HEK293 (cell line): Measurements from ENCODE around the gene ARCN1.

Source experiments
- CTCF ChIA-PET: fragments of 350-600 bp; formaldehyde crosslinking; extraction: SDS; loops from one replicate; lab custom pipeline; 2021; ENCODE audit warnings: antibody characterized with exemption; lab: Yijun Ruan, JAX
- POLR2A ChIA-PET: fragments of 300-600 bp; formaldehyde crosslinking; extraction: SDS; loops from one replicate; lab custom pipeline; 2020; ENCODE audit warnings: antibody characterized with exemption, inconsistent platforms; lab: Yijun Ruan, JAX
- H3K27ac ChIP-seq: fragments of 200-500 bp; sonication (Bioruptor generic); 2 replicates; pipeline ENCODE4 v1.5.1; 2014; ENCODE audit warnings: low read depth, low read length, control low read depth, inconsistent platforms; ENCODE audit errors: extremely low read depth
- H3K36me3 ChIP-seq, 2 experiments: fragments of 200-500 bp in 1 of 2; sonication (Bioruptor generic) in 1 of 2; 1 replicate in 1 of 2; 2 replicates in 1 of 2; pipeline ENCODE4 v1.5.1; 2014 to 2017; ENCODE audit warnings: inconsistent platforms in 2 of 2, low read length in 2 of 2; ENCODE audit not compliant: control insufficient read depth in 2 of 2, insufficient read depth in 1 of 2
- H3K4me1 ChIP-seq: fragments of 200-500 bp; sonication (Bioruptor generic); 2 replicates; pipeline ENCODE4 v1.5.1; 2014; ENCODE audit warnings: mild to moderate bottlenecking, low read length, inconsistent platforms; ENCODE audit not compliant: control insufficient read depth, insufficient read depth
- H3K4me3 ChIP-seq: 2 replicates; pipeline ENCODE4 v1.5.1; 2011; ENCODE audit warnings: low read depth, mild to moderate bottlenecking, control low read depth, low read length, moderate library complexity
- H3K9me3 ChIP-seq: fragments of 200-500 bp; sonication (Bioruptor generic); 2 replicates; pipeline ENCODE4 v1.5.1; 2014; ENCODE audit warnings: low read depth, low read length, inconsistent platforms; ENCODE audit not compliant: control insufficient read depth, insufficient read depth
- BCL11B ChIP-seq: fragments of 450-650 bp; formaldehyde crosslinking; IDR thresholded peaks from 2 replicates; pipeline ENCODE4 v1.5.1; 2016; ENCODE audit warnings: low read depth, missing biosample characterization, missing genetic modification characterization
- GLI2 ChIP-seq: fragments of 450-650 bp; formaldehyde crosslinking; IDR thresholded peaks from 2 replicates; pipeline ENCODE4; 2017; ENCODE audit warnings: missing biosample characterization, missing genetic modification characterization, low read depth, borderline replicate concordance
- KLF9 ChIP-seq: fragments of 450-650 bp; formaldehyde crosslinking; IDR thresholded peaks from 2 replicates; pipeline ENCODE4 v1.5.1; 2016; ENCODE audit warnings: missing biosample characterization, missing genetic modification characterization, low read depth
- WT1 ChIP-seq: fragments of 450-650 bp; formaldehyde crosslinking; IDR thresholded peaks from 2 replicates; pipeline ENCODE4 v1.5.1; 2016; ENCODE audit warnings: missing biosample characterization, missing genetic modification characterization
- ZFP41 ChIP-seq: fragments of 450-650 bp; formaldehyde crosslinking; IDR thresholded peaks from 2 replicates; pipeline ENCODE4 v1.5.1; 2016; ENCODE audit warnings: missing biosample characterization, missing genetic modification characterization, borderline replicate concordance
- ZNF121 ChIP-seq: fragments of 450-650 bp; formaldehyde crosslinking; IDR thresholded peaks from 2 replicates; pipeline ENCODE4 v1.5.1; 2016; ENCODE audit warnings: missing biosample characterization, missing genetic modification characterization
- ZNF174 ChIP-seq: fragments of 450-650 bp; formaldehyde crosslinking; IDR thresholded peaks from 2 replicates; pipeline ENCODE4 v1.5.0; 2017; ENCODE audit warnings: missing biosample characterization, mild to moderate bottlenecking, missing genetic modification characterization
- ZNF18 ChIP-seq: fragments of 450-650 bp; formaldehyde crosslinking; IDR thresholded peaks from 2 replicates; pipeline ENCODE4 v1.5.1; 2016; ENCODE audit warnings: missing biosample characterization, missing genetic modification characterization
- ZNF184 ChIP-seq: fragments of 450-650 bp; IDR thresholded peaks from 2 replicates; pipeline ENCODE4 v1.5.1; 2018; ENCODE audit warnings: missing biosample characterization, mild to moderate bottlenecking, missing genetic modification characterization
- ZNF19 ChIP-seq: fragments of 450-650 bp; formaldehyde crosslinking; IDR thresholded peaks from 2 replicates; pipeline ENCODE4; 2016; ENCODE audit warnings: missing biosample characterization, missing genetic modification characterization, low read depth
- ZNF266 ChIP-seq: fragments of 450-650 bp; formaldehyde crosslinking; IDR thresholded peaks from 2 replicates; pipeline ENCODE4 v1.5.1; 2016; ENCODE audit warnings: missing biosample characterization, missing genetic modification characterization, low read depth
- ZNF292 ChIP-seq: fragments of 450-650 bp; formaldehyde crosslinking; IDR thresholded peaks from 2 replicates; pipeline ENCODE4 v1.5.1; 2016; ENCODE audit warnings: low read depth, missing biosample characterization, missing genetic modification characterization, borderline replicate concordance
- ZNF335 ChIP-seq: fragments of 450-650 bp; formaldehyde crosslinking; conservative IDR thresholded peaks from 2 replicates; pipeline ENCODE4 v1.5.1; 2016; ENCODE audit warnings: missing biosample characterization, missing genetic modification characterization
- ZNF350 ChIP-seq: fragments of 450-650 bp; formaldehyde crosslinking; IDR thresholded peaks from 2 replicates; pipeline ENCODE4 v1.5.0; 2017; ENCODE audit warnings: missing biosample characterization, mild to moderate bottlenecking, missing genetic modification characterization
- ZNF473 ChIP-seq: fragments of 450-650 bp; formaldehyde crosslinking; IDR thresholded peaks from 2 replicates; pipeline ENCODE4 v1.5.1; 2017; ENCODE audit warnings: missing biosample characterization, missing genetic modification characterization
- ZNF514 ChIP-seq: fragments of 450-650 bp; formaldehyde crosslinking; IDR thresholded peaks from 2 replicates; pipeline ENCODE4 v1.5.1; 2016; ENCODE audit warnings: missing biosample characterization, missing genetic modification characterization
- ZNF530 ChIP-seq: fragments of 450-650 bp; formaldehyde crosslinking; IDR thresholded peaks from 2 replicates; pipeline ENCODE4 v1.5.1; 2016; ENCODE audit warnings: low read depth, missing biosample characterization, missing genetic modification characterization
- ZNF544 ChIP-seq: fragments of 450-650 bp; formaldehyde crosslinking; IDR thresholded peaks from 2 replicates; pipeline ENCODE4 v1.5.0; 2017; ENCODE audit warnings: missing biosample characterization, missing genetic modification characterization
- ZNF645 ChIP-seq: fragments of 450-650 bp; formaldehyde crosslinking; IDR thresholded peaks from 2 replicates; pipeline ENCODE4; 2016; ENCODE audit warnings: missing biosample characterization, missing genetic modification characterization
- ZNF777 ChIP-seq: fragments of 450-650 bp; formaldehyde crosslinking; IDR thresholded peaks from 2 replicates; pipeline ENCODE4 v1.5.1; 2017; ENCODE audit warnings: missing biosample characterization, missing genetic modification characterization, borderline replicate concordance
- TF ChIP-seq, protein P1 (sequence below): fragments of 450-650 bp; IDR thresholded peaks from 2 replicates; pipeline ENCODE4 v1.5.1; 2018; ENCODE audit warnings: missing biosample characterization, mild to moderate bottlenecking, missing genetic modification characterization
- TF ChIP-seq, protein P2 (sequence below): fragments of 450-650 bp; formaldehyde crosslinking; IDR thresholded peaks from 2 replicates; pipeline ENCODE4 v1.5.1; 2016; ENCODE audit warnings: missing biosample characterization, missing genetic modification characterization
- TF ChIP-seq, protein P3 (sequence below): fragments of 450-650 bp; formaldehyde crosslinking; IDR thresholded peaks from 2 replicates; pipeline ENCODE4 v1.5.1; 2016; ENCODE audit warnings: missing biosample characterization, missing genetic modification characterization
- TF ChIP-seq, protein P4 (sequence below): fragments of 450-650 bp; formaldehyde crosslinking; IDR thresholded peaks from 2 replicates; pipeline ENCODE4 v1.5.1; 2016; ENCODE audit warnings: missing biosample characterization, missing genetic modification characterization, borderline replicate concordance

ARCN1 gene

DNA sequence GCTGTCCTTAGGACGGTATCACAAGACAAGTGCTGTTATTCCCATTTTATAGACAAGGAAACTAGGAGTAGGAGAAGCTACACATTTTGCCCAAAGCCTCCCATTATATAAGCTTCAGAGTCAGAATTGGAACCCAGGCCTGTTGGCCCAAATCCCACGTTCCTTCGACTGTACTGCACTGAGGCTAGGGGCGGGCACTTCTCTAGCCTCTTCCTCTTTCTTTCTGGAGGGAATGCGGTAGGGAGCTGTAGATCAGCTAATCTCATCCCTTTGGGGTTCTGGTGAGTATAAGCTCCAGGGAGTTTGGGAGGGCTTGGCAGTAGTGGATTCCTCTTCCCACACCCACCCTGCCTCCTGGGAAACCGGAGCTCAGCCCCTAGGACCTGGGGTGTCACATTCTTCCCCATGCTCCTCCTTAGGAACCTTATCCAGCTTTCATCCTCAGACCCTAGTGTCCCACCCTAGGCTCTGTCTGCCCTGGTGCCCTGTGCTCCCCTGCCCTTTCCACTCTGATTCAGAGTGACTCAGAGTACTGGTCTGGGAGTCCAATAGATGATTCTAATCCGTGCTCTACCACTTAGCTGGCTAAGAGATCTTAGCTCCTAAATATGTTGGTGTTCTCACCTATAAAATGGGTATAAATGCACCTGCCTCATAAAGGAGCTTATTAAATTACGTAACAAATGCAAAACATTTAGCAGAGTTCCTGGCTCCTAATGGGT is 64.5 kb downstream of the ARCN1 start:
- Histone ChIP-seq H3K4me3 (no peak overlapping the region), H3K4me1 (peaks cover 7% of the 10 kb centered on the region; the same call in 1 of the 2 replicates), H3K9me3 (no peaks in the 10 kb centered on the region), H3K27ac (no peak overlapping the region), H3K36me3 (peaks cover 0 to 71% of the 10 kb centered on the region in 2 experiments; a peak in 2 of 3 replicates)
- POLR2A ChIA-PET = interaction anchor here (0.6 to 6.5 kb wide), 3 partner anchors 12 to 28 kb away, joined by 4 to 67 read pairs (median 15); partner anchors contain the start of gene PHLDB1
- CTCF ChIA-PET = interaction anchor here (0.7 to 2.2 kb wide), 10 partner anchors 8 to 465 kb away, joined by 3 to 8 read pairs (median 6); no protein-coding TSS in a partner anchor
- TF ChIP-seq KLF9 (tag by site-specific recombination) = no peak
- TF ChIP-seq ZNF121 = no peak
- TF ChIP-seq, protein P1, sequence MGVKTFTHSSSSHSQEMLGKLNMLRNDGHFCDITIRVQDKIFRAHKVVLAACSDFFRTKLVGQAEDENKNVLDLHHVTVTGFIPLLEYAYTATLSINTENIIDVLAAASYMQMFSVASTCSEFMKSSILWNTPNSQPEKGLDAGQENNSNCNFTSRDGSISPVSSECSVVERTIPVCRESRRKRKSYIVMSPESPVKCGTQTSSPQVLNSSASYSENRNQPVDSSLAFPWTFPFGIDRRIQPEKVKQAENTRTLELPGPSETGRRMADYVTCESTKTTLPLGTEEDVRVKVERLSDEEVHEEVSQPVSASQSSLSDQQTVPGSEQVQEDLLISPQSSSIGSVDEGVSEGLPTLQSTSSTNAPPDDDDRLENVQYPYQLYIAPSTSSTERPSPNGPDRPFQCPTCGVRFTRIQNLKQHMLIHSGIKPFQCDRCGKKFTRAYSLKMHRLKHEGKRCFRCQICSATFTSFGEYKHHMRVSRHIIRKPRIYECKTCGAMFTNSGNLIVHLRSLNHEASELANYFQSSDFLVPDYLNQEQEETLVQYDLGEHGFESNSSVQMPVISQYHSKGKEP (tag by site-specific recombination) = no peak
- TF ChIP-seq ZNF777 (tag by site-specific recombination) = no peak
- TF ChIP-seq ZNF473 (tag by site-specific recombination) = no peak
- no peak for TF ChIP-seq ZNF530 (tag by site-specific recombination)

GRCh38 chr11:118638726-118639125 is 66.5 kb downstream of the ARCN1 start:
- POLR2A ChIA-PET = no interaction called here

More at GRCh38 chr11:118638726-118639125, 66.5 kb downstream of the ARCN1 start:
- Histone ChIP-seq H3K36me3 (peaks cover 0 to 78% of the 10 kb centered on the region in 2 experiments; a peak in 2 of 3 replicates), H3K9me3 (no peaks in the 10 kb centered on the region)
- CTCF ChIA-PET = interaction anchor here (0.8 to 1.0 kb wide), 3 partner anchors 20 to 43 kb away, joined by 3 to 4 read pairs (median 4); partner anchors contain the start of gene PHLDB1
- TF ChIP-seq ZFP41 (tag by site-specific recombination) (no peak), ZNF266 (no peak), ZNF19 (tag by site-specific recombination) (no peak), WT1 (tag by site-specific recombination) (no peak), ZNF18 (tag by site-specific recombination) (no peak), ZNF514 (tag by site-specific recombination) (no peak), ZNF292 (tag by site-specific recombination) (no peak), ZNF184 (no peak), ZNF174 (no peak), ZNF350 (tag by site-specific recombination) (no peak), GLI2 (no peak), ZNF544 (no peak), ZNF645 (tag by site-specific recombination) (no peak), BCL11B (tag by site-specific recombination) (no peak), ZNF335 (tag by site-specific recombination) (no peak)
- TF ChIP-seq, protein P2, sequence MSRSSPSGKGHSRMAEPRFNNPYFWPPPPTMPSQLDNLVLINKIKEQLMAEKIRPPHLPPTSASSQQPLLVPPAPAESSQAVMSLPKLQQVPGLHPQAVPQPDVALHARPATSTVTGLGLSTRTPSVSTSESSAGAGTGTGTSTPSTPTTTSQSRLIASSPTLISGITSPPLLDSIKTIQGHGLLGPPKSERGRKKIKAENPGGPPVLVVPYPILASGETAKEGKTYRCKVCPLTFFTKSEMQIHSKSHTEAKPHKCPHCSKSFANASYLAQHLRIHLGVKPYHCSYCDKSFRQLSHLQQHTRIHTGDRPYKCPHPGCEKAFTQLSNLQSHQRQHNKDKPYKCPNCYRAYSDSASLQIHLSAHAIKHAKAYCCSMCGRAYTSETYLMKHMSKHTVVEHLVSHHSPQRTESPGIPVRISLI (tag by site-specific recombination) = no peak
- TF ChIP-seq, protein P3, sequence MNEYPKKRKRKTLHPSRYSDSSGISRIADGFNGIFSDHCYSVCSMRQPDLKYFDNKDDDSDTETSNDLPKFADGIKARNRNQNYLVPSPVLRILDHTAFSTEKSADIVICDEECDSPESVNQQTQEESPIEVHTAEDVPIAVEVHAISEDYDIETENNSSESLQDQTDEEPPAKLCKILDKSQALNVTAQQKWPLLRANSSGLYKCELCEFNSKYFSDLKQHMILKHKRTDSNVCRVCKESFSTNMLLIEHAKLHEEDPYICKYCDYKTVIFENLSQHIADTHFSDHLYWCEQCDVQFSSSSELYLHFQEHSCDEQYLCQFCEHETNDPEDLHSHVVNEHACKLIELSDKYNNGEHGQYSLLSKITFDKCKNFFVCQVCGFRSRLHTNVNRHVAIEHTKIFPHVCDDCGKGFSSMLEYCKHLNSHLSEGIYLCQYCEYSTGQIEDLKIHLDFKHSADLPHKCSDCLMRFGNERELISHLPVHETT = no peak
- TF ChIP-seq, protein P4, sequence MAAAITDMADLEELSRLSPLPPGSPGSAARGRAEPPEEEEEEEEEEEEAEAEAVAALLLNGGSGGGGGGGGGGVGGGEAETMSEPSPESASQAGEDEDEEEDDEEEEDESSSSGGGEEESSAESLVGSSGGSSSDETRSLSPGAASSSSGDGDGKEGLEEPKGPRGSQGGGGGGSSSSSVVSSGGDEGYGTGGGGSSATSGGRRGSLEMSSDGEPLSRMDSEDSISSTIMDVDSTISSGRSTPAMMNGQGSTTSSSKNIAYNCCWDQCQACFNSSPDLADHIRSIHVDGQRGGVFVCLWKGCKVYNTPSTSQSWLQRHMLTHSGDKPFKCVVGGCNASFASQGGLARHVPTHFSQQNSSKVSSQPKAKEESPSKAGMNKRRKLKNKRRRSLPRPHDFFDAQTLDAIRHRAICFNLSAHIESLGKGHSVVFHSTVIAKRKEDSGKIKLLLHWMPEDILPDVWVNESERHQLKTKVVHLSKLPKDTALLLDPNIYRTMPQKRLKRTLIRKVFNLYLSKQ (tag by site-specific recombination) = no peak
- TF ChIP-seq, all 188 proteins: peak for 0
- Histone ChIP-seq H3K4me3 (no peak overlapping the region), H3K4me1 (peaks cover 7% of the 10 kb centered on the region; the same call in 1 of the 2 replicates), H3K27ac (no peak overlapping the region)
